HG03460 (cell line): ENCODE results near the gene HMG20A.
"Not testable (repeated sequence)": the region's sequence is repeated elsewhere in the genome, so short reads cannot be mapped to it uniquely, and the experiment has no call there.

Source experiments
- ATAC-seq: cut with Tn5 transposase; IDR thresholded peaks from one replicate; pipeline ENCODE4 v1.9.1; 2021; ENCODE audit not compliant: unreplicated experiment

HMG20A gene

DNA sequence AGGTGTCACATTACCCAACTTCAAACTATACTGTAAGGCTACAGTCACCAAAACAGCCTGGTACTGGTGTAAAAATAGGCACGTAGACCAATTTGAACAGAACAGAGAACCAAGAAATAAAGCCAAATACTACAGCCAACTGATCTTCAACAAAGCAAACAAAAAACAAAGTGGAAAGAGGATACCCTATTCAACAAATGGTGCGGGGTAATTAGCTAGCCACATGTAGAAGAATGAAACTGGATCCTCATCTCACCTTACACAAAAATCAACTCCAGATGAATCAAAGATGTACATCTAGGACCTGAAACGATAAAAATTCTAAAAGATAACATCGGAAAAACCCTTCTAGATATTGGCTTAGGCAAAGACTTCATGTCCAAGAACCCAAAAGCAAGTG, 13.8 kb upstream of the HMG20A start:
- no peak for ATAC-seq

DNA sequence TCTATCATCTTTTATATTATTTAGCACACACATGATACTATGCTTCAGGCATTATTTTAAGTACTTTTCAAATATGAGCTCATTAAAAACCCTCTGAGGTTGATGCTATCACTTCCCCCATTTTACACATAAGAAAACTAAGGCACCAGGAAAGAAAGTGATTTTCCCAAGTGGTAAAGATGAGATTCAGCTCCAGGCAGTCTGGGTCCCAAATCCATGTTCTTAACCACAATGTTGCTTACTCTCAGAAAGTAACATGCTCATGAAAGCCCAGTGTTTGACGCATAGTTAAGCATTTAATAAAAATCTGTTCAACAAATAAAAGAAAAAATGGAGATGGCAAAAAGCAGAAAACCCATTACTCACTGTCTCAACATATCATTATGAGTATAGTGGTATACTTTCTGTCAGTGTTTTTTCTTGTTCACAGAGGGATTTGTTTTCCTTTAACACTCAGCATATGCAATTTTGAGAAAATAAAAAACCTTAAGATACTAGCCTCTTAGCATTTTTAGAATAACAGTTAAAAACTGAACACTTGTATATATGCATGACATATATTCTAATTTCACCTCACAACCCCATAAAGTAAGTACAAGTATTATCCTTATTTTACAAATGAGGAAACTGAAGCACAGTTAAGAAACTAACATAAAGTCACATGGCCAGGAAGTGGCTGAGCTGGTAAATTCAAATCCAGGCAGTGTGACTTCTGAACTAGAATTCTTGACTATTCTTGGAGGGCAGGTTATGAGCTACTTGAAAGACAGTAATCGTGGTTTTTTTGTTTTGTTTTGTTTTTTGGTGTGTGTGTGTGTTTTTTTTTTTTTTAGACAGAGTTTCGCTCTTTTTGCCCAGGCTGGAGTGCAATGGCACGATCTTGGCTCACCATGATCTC, 11.2 kb upstream of the HMG20A start:
- ATAC-seq = no peak

DNA sequence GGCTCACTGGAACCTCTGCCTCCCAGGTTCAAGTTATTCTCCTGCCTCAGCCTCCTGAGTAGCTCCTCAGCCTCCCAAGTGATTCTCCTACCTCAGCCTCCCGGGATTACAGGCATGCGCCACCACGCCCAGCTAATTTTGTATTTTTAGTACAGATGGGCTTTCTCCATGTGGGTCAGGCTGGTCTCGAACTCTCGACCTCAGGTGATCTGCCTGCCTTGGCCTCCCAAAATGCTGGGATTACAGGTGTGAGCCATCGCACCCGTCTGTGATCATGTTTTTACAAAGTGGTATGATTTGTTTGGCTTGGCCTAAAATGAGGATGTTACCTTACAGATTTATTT, 10.6 kb upstream of the HMG20A start:
- ATAC-seq = not testable (repeated sequence)

DNA sequence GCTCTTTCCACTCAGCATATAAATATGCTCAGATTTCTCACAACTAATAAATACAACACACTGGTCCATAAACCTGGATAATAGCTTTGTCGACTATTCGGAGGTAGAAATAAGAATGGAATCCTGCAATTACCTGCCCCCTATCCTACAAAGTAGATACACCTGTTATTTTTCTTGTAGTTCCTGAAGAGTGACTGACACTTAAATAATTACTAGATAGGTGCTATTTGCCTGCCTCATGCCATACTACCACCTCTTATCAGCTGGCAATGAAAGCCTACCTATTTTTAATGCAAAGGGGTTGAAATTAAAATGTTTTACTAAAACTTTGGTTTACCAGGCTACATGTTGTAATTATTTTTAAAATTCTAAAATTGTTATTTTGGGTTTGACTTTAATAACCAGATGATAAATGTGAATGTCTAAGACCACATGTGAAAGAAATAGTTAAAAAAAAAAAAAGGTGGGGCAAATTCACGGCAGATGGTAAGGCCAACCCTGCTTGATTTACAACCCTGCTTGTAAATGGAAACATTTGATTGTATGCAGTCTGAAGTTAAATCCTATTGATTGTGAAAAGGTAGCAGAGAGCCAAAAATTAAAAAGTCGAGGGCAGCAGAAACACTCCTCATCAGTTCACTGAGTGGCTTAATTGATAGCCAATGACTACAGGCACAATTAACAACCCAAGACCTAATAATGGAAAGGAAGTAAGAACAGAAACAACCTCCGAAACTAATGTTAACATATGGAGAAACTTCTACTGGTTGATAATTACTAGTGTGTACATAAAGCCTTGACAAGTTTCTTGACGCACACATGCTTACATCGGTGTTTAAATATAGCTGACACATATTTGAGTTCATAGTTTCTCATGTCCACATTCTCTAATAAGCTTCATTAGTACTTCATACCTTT, 9.7 kb upstream of the HMG20A start:
- peak; percentile 59 for ATAC-seq

DNA sequence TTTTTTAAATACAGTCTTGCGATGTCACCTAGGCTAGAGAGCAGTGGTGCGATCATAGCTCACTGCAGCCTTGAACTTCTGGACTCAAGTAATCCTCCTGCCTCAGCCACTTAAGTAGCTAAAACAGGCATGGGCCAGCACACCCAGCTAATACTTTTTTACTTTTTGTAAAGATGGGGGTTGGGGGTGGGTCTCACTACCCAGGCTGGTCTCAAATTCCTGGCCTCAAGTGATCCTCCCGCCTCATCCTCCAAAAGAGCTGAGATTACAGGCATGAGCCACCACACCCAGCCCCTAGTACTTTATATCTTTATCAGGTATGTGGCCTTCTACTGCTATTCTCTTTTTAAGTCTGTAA, 9.1 kb upstream of the HMG20A start:
- ATAC-seq = no peak

DNA sequence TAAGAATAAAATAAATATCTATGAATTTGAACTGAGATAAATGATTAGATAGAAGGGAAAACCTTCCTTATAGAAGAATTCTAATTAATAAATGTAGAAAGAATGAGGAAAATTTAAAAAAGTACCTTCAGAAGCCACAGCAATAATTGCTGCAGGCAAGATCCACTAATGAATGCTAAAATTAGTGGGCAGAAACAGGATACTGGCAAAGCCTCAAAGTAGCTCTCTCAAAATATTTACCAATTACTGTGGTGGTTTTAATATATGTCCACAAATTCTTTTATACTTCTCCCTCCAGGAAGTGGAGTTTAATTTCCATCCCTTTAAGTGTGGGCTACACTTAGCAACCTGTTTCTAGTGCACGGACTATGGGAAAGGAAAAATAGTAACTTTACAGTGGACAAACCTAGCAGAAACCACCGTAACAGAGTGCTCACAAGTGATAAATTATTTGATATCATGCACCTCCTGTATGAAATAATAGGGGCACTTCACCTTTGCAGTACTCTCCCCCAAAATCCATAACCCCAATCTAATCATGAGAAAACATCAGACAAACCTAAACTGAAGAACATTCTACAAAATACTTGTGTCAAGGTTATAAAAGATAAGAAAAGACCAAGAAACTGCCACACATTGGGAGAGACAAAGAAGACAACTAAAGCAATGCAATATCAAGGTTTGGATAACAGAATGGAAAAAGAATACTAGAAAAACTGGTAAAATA, 7.6 kb upstream of the HMG20A start:
- no peak for ATAC-seq

DNA sequence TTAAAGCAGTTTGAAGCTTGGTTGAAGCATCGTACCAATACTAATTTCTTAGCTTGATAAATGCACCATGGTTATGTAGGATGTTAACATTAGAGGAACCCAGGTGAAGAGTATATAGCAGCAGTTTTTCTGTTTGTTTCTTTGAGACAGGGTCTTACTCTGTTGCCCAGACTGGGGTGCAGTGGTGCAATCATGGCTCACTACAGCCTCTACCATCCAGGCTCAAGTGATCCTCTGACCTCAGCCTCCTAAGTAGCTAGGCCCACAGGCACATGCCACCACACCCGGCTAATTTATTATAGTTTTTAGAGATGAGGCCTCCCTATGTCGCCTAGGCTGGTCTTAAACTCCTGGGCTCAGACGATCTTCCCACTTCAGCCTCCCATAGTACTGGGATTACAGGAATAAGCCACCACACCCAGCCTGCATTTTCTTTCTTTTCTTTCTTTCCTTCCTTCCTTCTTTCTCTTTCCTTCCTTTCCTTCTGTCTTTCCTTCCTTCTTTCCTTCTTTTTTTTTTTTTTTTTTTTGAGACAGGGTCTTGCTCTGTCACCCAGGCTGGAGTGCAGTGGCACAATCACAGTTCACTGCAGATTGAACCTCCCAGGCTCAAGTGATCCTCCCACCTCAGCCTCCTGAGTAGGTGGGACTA, 6.9 kb upstream of the HMG20A start:
- no peak for ATAC-seq

DNA sequence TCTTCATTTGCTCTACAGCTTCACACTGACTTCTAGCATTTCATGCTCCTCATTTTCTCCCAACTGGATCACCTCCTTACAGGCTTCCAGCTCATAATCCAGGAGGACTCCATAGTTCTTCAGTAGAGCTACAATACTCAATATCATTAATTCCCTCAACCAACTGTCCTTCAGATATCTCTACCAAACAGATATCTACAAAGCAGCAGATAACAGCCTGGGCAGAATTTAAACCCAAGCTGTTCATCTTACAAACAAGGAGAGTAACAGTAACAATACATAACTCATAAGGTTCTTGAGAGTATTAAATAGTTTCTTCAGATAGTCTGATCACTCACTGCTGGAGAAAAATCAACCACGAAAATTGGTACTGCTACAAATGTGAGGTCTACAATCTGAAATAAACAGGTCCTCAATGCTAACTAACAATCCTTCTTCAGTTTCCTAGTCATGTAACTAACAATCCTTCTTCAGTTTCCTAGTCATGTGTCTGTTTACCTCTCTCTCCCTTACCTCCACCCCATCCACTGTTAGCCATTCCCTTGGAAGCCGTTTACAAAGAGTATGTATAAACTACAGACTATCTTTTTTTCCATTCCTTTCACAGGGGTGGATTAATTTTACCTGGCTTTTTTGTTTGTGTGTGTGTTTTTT, 5.8 kb upstream of the HMG20A start:
- ATAC-seq = no peak

DNA sequence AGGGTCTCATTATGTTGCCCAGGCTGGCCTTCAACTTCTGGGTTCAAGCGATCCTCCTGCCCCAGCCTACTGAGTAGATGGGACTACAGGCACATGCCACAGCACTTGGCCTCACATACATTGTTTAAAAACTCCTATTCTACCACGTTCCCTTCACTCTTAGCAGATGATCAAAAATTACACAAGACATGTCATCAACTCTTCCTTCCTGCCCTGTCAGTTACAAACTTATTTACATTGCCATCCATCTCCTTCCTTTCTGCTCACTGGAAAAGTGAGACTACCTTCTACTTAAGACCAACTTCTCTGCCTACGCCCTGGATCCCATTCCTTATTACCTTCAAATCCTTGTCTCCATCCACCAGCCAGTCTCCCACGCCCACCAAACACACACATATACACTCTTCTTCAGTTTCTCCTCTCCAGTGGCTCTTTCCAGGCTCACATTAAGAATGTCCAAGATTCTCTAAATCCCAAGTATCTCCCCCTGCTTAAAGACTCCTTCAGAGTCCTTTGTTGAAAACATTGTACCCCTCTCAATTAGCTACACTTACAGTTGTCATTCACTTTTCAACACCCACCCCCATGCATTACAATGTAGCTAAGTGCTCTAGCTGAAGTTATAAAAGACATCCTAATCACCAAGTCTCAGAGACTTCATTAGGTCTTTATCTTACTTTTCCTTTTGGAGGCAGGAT, 5.1 kb upstream of the HMG20A start:
- ATAC-seq = no peak

DNA sequence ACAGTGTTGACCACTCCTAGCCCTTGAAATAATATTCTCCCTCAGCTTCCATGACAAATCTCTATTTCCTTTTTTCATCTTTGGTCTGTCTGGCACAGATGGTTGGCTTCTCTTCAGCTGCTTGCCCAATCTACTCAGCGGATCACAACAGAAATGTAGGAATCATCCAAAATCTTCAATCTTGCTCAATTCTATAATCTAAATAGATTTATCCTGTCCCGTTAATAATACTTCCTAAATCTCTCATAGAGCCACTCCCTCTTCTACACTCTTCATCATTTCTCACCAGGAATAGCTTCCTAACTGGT, 4.6 kb upstream of the HMG20A start:
- no peak for ATAC-seq

DNA sequence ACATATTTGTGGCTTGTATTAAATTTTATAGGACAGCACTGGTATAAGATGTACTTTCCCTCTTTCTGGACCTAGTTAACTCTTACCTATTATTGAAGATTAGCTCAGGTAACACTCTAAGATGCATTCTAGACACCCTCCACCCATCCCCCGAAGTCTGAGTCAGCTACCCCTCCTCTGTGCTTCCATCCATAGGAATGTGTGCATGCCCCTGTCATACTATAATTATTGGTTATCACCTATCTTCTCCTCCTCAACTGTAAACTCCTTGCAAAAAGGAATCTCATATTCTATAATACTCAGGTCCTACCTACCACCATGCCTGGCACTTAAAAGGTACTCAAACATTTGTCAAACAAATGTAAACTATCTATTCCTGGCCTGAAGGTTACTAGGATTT, 3.7 kb upstream of the HMG20A start:
- ATAC-seq = no peak

DNA sequence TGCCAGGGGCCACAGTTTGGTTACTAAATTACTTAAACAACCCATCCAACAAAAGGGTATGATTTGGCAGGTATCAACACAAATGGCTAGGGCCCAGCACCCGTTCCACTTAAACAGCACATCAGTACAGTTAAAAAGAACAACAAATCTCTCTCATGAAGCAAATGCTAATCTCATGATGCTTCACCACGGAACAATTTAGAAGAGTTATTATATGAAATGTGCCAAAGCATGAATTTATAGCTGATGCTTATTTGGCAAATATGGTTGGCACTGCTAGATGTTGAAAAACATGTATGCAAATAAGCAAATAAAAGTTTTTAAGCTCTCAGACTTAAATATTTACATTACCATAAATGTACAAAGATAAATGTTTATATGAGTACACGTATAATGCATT, 3.1 kb upstream of the HMG20A start:
- ATAC-seq = no peak

DNA sequence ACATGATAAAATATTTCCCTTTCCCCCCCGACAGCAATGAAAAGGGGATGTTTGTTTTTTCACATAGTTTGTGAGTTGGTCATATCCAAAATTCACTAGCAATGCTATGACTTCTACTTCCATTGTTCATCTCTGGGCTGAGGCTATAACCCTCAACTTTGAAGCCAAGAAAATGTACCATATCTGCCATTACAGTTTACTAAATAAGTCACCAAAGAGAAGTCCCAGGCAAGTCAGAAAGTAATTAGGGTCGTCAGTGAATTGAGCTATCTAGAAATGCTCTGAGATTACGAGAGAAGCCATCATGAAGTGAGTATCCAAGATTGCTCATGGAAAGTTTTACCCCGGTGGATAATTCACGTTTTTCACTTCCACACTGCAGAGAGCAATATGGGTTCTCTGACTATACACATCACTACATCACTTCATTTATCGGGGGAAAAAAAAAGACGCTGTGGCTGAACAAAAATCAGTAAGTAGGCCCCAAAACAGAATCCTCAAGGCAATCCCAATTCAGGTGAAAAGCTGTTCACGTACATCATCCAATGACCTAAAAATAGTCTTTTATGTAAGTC, 2.2 kb upstream of the HMG20A start:
- no peak for ATAC-seq

DNA sequence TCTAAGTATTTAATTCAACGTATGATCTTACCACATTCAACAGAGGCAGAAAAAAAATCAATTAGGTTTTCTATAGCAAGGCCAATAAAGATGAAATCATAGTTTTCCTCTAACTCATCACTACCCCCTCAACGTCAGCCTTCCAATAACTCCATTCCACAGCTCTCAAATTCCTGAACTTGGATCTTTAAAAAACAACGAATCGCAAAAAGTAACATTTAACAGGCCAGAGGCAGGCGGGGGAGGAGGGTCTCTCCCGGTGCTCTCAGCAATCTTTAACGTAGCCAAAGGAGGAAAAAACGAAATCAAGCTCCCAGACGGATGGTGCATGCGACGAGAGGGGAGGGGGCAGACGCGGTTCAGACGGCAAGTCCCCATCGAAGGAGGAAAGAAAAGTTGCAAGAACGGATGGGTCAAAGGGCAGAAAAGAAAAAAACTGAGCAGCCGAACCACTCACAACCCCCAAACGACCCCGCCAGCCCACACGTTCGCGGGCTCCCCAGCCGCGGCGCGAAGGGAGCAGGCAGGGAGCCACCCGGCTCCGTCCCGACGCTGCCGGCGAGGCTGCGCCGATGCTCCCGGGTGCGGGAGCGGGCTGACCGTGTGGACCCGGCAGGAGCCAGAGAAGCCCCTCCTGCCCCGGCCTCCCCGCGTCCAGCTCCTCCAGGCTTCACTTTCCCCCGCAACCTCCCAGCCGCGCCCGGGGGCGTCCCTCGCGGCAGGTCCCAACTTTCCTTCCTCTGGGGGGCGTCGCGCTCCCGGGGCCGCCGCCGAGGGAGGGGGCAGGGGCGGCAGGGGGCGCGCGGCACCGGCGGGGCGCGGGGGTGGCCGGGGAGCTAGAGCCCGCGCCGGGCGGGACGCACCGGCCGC, 1.5 kb upstream of the HMG20A start:
- peak; percentile 23 for ATAC-seq

DNA sequence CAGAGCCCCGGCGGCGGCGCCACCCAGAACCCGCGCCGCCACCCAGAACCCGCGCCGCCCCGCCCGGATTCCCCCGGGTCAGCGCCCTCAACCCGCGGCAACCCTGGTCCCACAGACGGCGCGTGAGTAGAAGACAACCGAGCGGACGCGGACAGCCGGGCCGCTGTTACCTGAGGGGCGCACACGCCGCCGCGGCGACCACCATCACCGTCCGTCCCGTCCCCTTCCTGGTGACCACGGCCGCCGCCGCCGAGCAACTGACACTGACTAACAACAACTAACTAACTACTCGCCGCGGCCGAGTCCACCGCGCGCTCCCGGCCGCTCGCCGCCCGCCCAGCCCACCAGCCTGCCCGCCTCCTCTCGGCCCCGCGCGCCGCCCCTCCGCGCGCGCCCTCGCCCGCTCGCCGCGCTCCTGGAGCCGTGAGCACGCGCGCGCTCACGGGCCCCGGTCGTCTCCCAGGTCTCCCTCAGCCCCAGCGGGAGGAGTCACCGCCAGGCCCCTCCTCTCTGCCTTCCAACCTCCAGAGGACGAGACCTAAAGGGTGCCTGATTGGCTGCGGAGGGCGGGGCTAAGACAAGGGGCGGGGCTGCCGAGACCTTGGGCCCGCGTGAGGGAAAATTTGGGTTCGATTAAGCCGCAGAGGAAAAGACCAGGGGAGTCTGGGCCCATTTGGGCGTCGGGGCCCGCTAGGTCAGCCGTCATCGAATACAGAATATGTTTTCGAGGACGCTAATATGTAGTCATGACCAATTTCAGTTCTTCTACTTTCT, 665 bp upstream of the HMG20A start, which contains the start of gene PEAK1:
Gene PEAK1, minus strand, starts transcription at position 269 of the 774 bp plus-strand sequence. CDS start 238,178 bp downstream, outside the sequence.
- ATAC-seq = peak; percentile 90

DNA sequence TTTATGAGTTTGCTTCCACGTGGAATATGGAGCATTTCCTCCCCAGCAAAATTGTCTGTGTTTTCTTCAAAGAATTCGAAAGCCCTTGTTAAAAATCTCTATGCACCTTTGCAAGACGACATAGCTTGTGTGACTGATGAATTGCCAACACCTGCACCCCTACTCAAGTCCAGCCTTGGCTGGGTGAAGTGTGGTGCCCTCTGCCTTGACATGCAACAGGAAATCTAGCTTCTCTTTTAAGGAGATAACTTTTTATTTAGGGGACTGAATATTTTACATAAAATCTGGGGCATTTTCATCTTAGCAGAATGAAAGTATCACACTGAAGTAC, 647 bp downstream of the HMG20A start:
- no peak for ATAC-seq

DNA sequence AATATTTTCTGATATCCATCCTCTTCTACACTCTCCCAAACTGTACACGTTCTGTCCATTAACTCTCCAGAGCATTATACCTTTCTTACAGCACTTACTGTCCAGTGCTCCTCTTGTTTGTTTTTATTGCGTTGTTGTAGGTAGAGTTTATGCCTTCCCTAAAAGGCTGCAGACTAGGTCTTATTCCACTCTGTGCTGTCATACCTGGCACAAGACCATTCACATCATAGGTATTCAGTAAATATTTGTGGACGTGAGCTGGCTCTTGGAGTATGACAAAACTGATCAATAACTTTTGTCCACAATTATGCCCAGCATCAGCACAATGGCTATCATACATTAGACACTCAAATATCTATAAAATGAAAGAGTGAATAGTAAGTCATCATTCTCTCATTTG, 4.4 kb downstream of the HMG20A start:
- ATAC-seq = no peak

DNA sequence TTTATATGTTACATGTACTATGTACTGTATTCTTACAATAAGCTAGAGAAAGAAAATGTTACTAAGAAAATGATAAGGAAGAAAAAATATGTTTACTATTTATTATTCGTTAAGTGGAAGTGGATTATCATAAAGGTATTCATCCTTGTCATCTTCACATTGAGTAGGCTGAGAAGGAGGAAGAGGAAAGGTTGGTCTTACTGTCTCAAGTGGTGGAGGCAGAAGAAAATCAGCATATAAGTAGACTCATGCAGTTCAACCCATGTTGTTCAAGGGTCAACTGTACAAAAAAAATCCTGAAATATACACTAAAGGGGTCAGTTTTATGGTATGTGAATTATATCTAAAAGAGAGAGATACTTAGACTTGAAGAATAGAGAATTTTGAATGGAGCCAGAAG, 5.7 kb downstream of the HMG20A start:
- no peak for ATAC-seq
